ENCODE results near the gene SPECC1.

SPECC1 gene

GRCh38 chr17:20074001-20074400 lies 64.8 kb downstream of the SPECC1 start:
- no peak for TF ChIP-seq GATA2 (IDR thresholded peaks at IDR 0.05; ENCODE audit: low read depth, low read length)
- TF ChIP-seq GATA3 (IDR thresholded peaks at IDR 0.05; ENCODE audit: low read depth, low read length), result no peak

- TF ChIP-seq GATA3 (IDR thresholded peaks at IDR 0.05; ENCODE audit: low read depth, low read length) (no peak), GATA2 (IDR thresholded peaks at IDR 0.05; ENCODE audit: low read depth, low read length) (no peak)
Measured at GRCh38 chr17:20074489-20074888, 65.3 kb downstream of the SPECC1 start.

GRCh38 chr17:20077978-20078685 lies 69.0 kb downstream of the SPECC1 start:
- TF ChIP-seq GATA3 (IDR thresholded peaks at IDR 0.05; ENCODE audit: low read depth, low read length) (no peak), GATA2 (IDR thresholded peaks at IDR 0.05; ENCODE audit: low read depth, low read length) (no peak)

- TF ChIP-seq GATA2 (IDR thresholded peaks at IDR 0.05; ENCODE audit: low read depth, low read length) (no peak), GATA3 (IDR thresholded peaks at IDR 0.05; ENCODE audit: low read depth, low read length) (no peak)
Measured at GRCh38 chr17:20080513-20080912, 71.4 kb downstream of the SPECC1 start.

GRCh38 chr17:20083156-20083859 lies 74.1 kb downstream of the SPECC1 start:
- no peak for TF ChIP-seq GATA3 (IDR thresholded peaks at IDR 0.05; ENCODE audit: low read depth, low read length)
- TF ChIP-seq GATA2 (IDR thresholded peaks at IDR 0.05; ENCODE audit: low read depth, low read length), result no peak

GRCh38 chr17:20084621-20085282 lies 75.6 kb downstream of the SPECC1 start:
- TF ChIP-seq GATA3 (IDR thresholded peaks at IDR 0.05; ENCODE audit: low read depth, low read length) (no peak), GATA2 (IDR thresholded peaks at IDR 0.05; ENCODE audit: low read depth, low read length) (no peak)

- no peak for TF ChIP-seq GATA2 (IDR thresholded peaks at IDR 0.05; ENCODE audit: low read depth, low read length)
- no peak for TF ChIP-seq GATA3 (IDR thresholded peaks at IDR 0.05; ENCODE audit: low read depth, low read length)
Measured at GRCh38 chr17:20085283-20085845, 76.2 kb downstream of the SPECC1 start.

GRCh38 chr17:20086416-20087076 lies 77.4 kb downstream of the SPECC1 start:
- TF ChIP-seq GATA2 (IDR thresholded peaks at IDR 0.05; ENCODE audit: low read depth, low read length), result peak; percentile 72
- no peak; the same call in 1 of the 2 replicates for TF ChIP-seq GATA3 (IDR thresholded peaks at IDR 0.05; ENCODE audit: low read depth, low read length)

GRCh38 chr17:20087538-20088250 lies 78.5 kb downstream of the SPECC1 start:
- TF ChIP-seq GATA2 (IDR thresholded peaks at IDR 0.05; ENCODE audit: low read depth, low read length), result no peak
- no peak for TF ChIP-seq GATA3 (IDR thresholded peaks at IDR 0.05; ENCODE audit: low read depth, low read length)

- no peak for TF ChIP-seq GATA2 (IDR thresholded peaks at IDR 0.05; ENCODE audit: low read depth, low read length)
- TF ChIP-seq GATA3 (IDR thresholded peaks at IDR 0.05; ENCODE audit: low read depth, low read length), result no peak
Measured at GRCh38 chr17:20089756-20090547, 80.8 kb downstream of the SPECC1 start.

- TF ChIP-seq GATA3 (IDR thresholded peaks at IDR 0.05; ENCODE audit: low read depth, low read length) (no peak), GATA2 (IDR thresholded peaks at IDR 0.05; ENCODE audit: low read depth, low read length) (no peak)
Measured at GRCh38 chr17:20091174-20092029, 82.2 kb downstream of the SPECC1 start.
